SK-N-SH treated with all-trans-retinoic acid at 6 μM for 48 hours (cell line): ENCODE results near the gene NTM.

Source experiments
- CREB5 ChIP-seq: fragments of 250-450 bp; sonication (Bioruptor Pico); IDR thresholded peaks from 2 replicates; pipeline ENCODE4 v1.5.1; 2020; ENCODE audit warnings: low read depth, mild to moderate bottlenecking, moderate library complexity
- ESRRG ChIP-seq: fragments of 250-450 bp; sonication (Bioruptor Pico); IDR thresholded peaks from 2 replicates; pipeline ENCODE4 v1.6.1; 2021; ENCODE audit warnings: mild to moderate bottlenecking
- ISL1 ChIP-seq: fragments of 250-450 bp; sonication (Bioruptor Pico); IDR thresholded peaks from 2 replicates; pipeline ENCODE4 v2.1.2; 2022; ENCODE audit warnings: mild to moderate bottlenecking, moderate library complexity
- PATZ1 ChIP-seq: fragments of 250-450 bp; sonication (Bioruptor Pico); IDR thresholded peaks from 2 replicates; pipeline ENCODE4 v1.8.0; 2020; ENCODE audit warnings: mild to moderate bottlenecking, moderate library complexity, borderline replicate concordance
- POU6F1 ChIP-seq: fragments of 250-450 bp; sonication (Bioruptor Pico); IDR thresholded peaks from 2 replicates; pipeline ENCODE4 v1.8.0; 2021; ENCODE audit warnings: low read depth, mild to moderate bottlenecking, moderate library complexity, borderline replicate concordance
- PPARA ChIP-seq: fragments of 250-450 bp; sonication (Bioruptor Pico); IDR thresholded peaks from 2 replicates; pipeline ENCODE4 v1.5.0; 2020; ENCODE audit warnings: mild to moderate bottlenecking, borderline replicate concordance
- RARB ChIP-seq: fragments of 250-450 bp; sonication (Bioruptor Pico); IDR thresholded peaks from 2 replicates; pipeline ENCODE4 v1.8.0; 2021; ENCODE audit warnings: mild to moderate bottlenecking, moderate library complexity
- SNAI2 ChIP-seq: fragments of 250-450 bp; sonication (Bioruptor Pico); IDR thresholded peaks from 2 replicates; pipeline ENCODE4 v1.5.0; 2020; ENCODE audit warnings: mild to moderate bottlenecking, moderate library complexity
- TOX ChIP-seq: fragments of 250-450 bp; sonication (Bioruptor Pico); IDR thresholded peaks from 2 replicates; pipeline ENCODE4 v1.8.0; 2021; ENCODE audit warnings: mild to moderate bottlenecking, moderate library complexity, borderline replicate concordance
- ZC3H10 ChIP-seq: fragments of 250-450 bp; sonication (Bioruptor Pico); IDR thresholded peaks from 2 replicates; pipeline ENCODE4 v1.5.1; 2021; ENCODE audit warnings: mild to moderate bottlenecking, moderate library complexity
- ZFP3 ChIP-seq: fragments of 250-450 bp; sonication (Bioruptor Pico); IDR thresholded peaks from 2 replicates; pipeline ENCODE4 v1.5.0; 2020; ENCODE audit warnings: mild to moderate bottlenecking, moderate library complexity
- ZFP30 ChIP-seq: fragments of 450-650 bp; formaldehyde crosslinking; IDR thresholded peaks from 2 replicates; pipeline ENCODE4 v1.5.0; 2022; ENCODE audit warnings: mild to moderate bottlenecking, moderate library complexity
- ZNF8 ChIP-seq: fragments of 450-650 bp; formaldehyde crosslinking; IDR thresholded peaks from 2 replicates; pipeline ENCODE4 v1.5.0; 2020; ENCODE audit warnings: mild to moderate bottlenecking, moderate library complexity

- TF ChIP-seq ESRRG (CRISPR knock-in tag): no peak
- TF ChIP-seq ZNF8: no peak
- TF ChIP-seq PATZ1: no peak
- no peak for TF ChIP-seq PPARA (CRISPR knock-in tag)
- TF ChIP-seq POU6F1: no peak
- TF ChIP-seq RARB: no peak
- no peak for TF ChIP-seq ZC3H10 (CRISPR knock-in tag)
- TF ChIP-seq ISL1 (CRISPR knock-in tag): no peak
- TF ChIP-seq SNAI2 (CRISPR knock-in tag): no peak
- no peak for TF ChIP-seq TOX
- no peak for TF ChIP-seq ZFP3 (CRISPR knock-in tag)
- no peak for TF ChIP-seq CREB5 (CRISPR knock-in tag)
- no peak for TF ChIP-seq ZFP30 (CRISPR knock-in tag)
Measured at GRCh38 chr11:131692961-131693360, 322.5 kb downstream of the NTM start.
